Progenitor cell of endocrine pancreas (in vitro differentiated cells): ENCODE measurements around the gene KRT36. TPM values are rescaled to one million over a fixed set of nuclear protein-coding genes. Genes with fewer than 3 reads are reported as not detected.

Source experiments
- DNase-seq: peaks from one replicate; pipeline ENCODE4 v3.0.0; 2021; ENCODE audit warnings: low spot score; ENCODE audit not compliant: unreplicated experiment
- H3K27ac Mint-ChIP-seq: 2 replicates; pipeline ENCODE4 v1.8.0; 2021; ENCODE audit warnings: mild to moderate bottlenecking, moderate library complexity, mixed read lengths
- H3K27me3 Mint-ChIP-seq: 2 replicates; pipeline ENCODE4 v1.8.0; 2021; ENCODE audit warnings: mixed read lengths
- H3K36me3 Mint-ChIP-seq: 2 replicates; pipeline ENCODE4 v1.8.0; 2022; ENCODE audit warnings: mixed read lengths; ENCODE audit not compliant: insufficient read depth
- H3K4me1 Mint-ChIP-seq: 2 replicates; pipeline ENCODE4 v1.8.0; 2021; ENCODE audit warnings: low read depth, mixed read lengths
- H3K4me3 Mint-ChIP-seq: 2 replicates; pipeline ENCODE4 v1.8.0; 2021; ENCODE audit warnings: low read depth, mild to moderate bottlenecking, moderate library complexity, mixed read lengths
- H3K9me3 Mint-ChIP-seq: 2 replicates; pipeline ENCODE4 v1.8.0; 2021; ENCODE audit warnings: low read depth, mixed read lengths
- CTCF ChIP-seq: fragments of 200-600 bp; sonication (generic); IDR thresholded peaks from one replicate; pipeline ENCODE4 v1.5.0; 2021; ENCODE audit warnings: antibody characterized with exemption, mild to moderate bottlenecking; ENCODE audit not compliant: unreplicated experiment
- total RNA-seq: library from RNA; stranded (reverse); gene quantifications from 2 replicates; pipeline ENCODE4 v1.2.1, GENCODE V29; 2021

KRT36 gene
- total RNA-seq, 1 donor from 2014 or later, result not detected

GRCh38 chr17:41463746-41464145 is 26.0 kb downstream of the KRT36 start:
- H3K9me3 Mint-ChIP-seq, result peaks cover 3% of the 10 kb centered on the region
- no peaks in the 10 kb centered on the region for H3K4me1 Mint-ChIP-seq
- no peak overlapping the region for H3K27ac Mint-ChIP-seq
- H3K27me3 Mint-ChIP-seq, result peaks cover 6% of the 10 kb centered on the region
- no peak for DNase-seq
- H3K4me3 Mint-ChIP-seq, result no peak overlapping the region
- H3K36me3 Mint-ChIP-seq, result no peaks in the 10 kb centered on the region
- TF ChIP-seq CTCF, result no peak

- no peak for TF ChIP-seq CTCF
- no peak overlapping the region for H3K27ac Mint-ChIP-seq
- no peak overlapping the region for H3K4me3 Mint-ChIP-seq
- H3K9me3 Mint-ChIP-seq, result no peaks in the 10 kb centered on the region
- H3K27me3 Mint-ChIP-seq, result peaks cover 10% of the 10 kb centered on the region
- H3K4me1 Mint-ChIP-seq, result no peaks in the 10 kb centered on the region
- DNase-seq, result no peak
- no peaks in the 10 kb centered on the region for H3K36me3 Mint-ChIP-seq
These were observed 27.0 kb downstream of the KRT36 start for GRCh38 chr17:41462705-41463104.

DNA sequence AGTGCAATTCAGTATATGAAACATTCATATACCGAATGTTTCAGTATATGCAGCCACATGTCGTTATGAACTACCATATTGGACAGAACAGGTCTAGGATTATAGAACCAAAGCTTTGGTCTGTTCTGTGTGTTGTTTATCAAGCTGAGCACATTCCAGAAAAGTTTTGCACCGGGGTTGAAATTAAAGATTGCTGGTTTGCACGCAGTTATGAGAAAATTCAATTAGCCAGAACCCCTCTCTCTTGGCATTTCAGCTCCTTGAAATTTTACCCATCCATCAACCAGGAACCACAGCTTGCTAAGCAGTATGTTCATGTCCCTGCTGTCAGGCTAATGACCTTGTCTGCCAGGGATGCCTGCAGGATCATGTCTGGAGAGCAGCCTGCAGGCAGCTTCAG is 32.0 kb downstream of the KRT36 start:
- no peaks in the 10 kb centered on the region for H3K36me3 Mint-ChIP-seq
- no peak overlapping the region for H3K27ac Mint-ChIP-seq
- no peaks in the 10 kb centered on the region for H3K4me1 Mint-ChIP-seq
- no peak for DNase-seq
- H3K27me3 Mint-ChIP-seq, result peaks cover 15% of the 10 kb centered on the region
- TF ChIP-seq CTCF, result no peak
- no peak overlapping the region for H3K4me3 Mint-ChIP-seq
- H3K9me3 Mint-ChIP-seq, result no peaks in the 10 kb centered on the region

GRCh38 chr17:41456204-41456603 is 33.5 kb downstream of the KRT36 start:
- DNase-seq, result no peak
- Mint-ChIP-seq H3K36me3 (no peaks in the 10 kb centered on the region), H3K4me1 (no peaks in the 10 kb centered on the region)

DNA sequence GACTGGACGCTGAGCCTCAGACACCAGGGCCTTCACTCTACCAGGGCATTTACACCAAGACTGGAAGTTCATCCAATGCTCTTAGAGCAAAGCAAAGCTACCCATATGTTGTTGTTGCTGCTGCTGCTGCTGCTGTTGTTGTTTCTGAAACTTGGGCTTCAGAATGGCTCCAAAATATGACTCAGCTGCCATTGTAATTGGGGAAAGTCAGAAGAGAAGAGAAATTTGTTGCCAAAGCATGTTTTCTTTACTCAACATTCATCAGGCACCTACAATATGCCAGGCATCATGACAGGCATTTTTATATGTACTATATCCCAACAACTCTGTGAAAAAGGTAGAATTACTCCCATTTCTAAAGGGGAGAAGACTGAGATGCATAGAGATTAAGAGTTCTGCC is 34.5 kb downstream of the KRT36 start:
- H3K27me3 Mint-ChIP-seq, result peaks cover 12% of the 10 kb centered on the region
- H3K27ac Mint-ChIP-seq, result no peak overlapping the region
- H3K36me3 Mint-ChIP-seq, result no peaks in the 10 kb centered on the region
- H3K4me1 Mint-ChIP-seq, result no peaks in the 10 kb centered on the region
- H3K9me3 Mint-ChIP-seq, result peaks cover 10% of the 10 kb centered on the region
- no peak for TF ChIP-seq CTCF
- H3K4me3 Mint-ChIP-seq, result no peak overlapping the region
- DNase-seq, result no peak

More at GRCh38 chr17:41456204-41456603, 33.5 kb downstream of the KRT36 start:
- Mint-ChIP-seq H3K9me3 (peaks cover 6% of the 10 kb centered on the region), H3K27ac (no peak overlapping the region), H3K27me3 (peaks cover 15% of the 10 kb centered on the region), H3K4me3 (no peak overlapping the region)
- TF ChIP-seq CTCF, result no peak

DNA sequence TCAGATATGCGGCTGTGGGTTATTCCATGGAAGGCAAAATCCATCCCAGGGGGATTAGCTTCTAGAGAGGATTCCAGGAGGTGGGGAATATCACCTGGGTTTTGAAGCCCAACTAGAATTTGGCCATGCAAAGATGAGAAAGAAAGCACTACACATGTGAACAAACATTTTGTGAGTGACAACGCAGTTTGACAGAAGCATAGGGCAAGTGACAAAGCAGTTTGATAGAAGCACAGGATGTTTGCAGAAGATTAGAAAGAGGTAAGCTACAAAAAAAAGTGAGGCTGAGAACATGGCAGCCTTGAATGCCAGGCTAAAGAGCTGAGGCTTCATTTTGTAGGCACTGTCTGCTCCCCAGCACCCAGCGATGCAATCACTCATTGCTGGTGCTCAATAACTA is 36.6 kb downstream of the KRT36 start:
- no peak for DNase-seq
- Mint-ChIP-seq H3K27me3 (peaks cover 6% of the 10 kb centered on the region), H3K4me3 (no peak overlapping the region), H3K4me1 (no peaks in the 10 kb centered on the region), H3K36me3 (no peaks in the 10 kb centered on the region), H3K27ac (no peak overlapping the region), H3K9me3 (peaks cover 10% of the 10 kb centered on the region)
- TF ChIP-seq CTCF, result no peak
